Left hindlimb (tissue), 1 donor: ENCODE results near the gene ARHGAP26.
"Not testable (repeated sequence)": the region's sequence is repeated elsewhere in the genome, so short reads cannot be mapped to it uniquely, and the experiment has no call there.

Experiments used
- DNase-seq: peaks from one replicate; pipeline ENCODE4 v3.0.0-alpha.2; 2018

Gene ARHGAP26

DNA sequence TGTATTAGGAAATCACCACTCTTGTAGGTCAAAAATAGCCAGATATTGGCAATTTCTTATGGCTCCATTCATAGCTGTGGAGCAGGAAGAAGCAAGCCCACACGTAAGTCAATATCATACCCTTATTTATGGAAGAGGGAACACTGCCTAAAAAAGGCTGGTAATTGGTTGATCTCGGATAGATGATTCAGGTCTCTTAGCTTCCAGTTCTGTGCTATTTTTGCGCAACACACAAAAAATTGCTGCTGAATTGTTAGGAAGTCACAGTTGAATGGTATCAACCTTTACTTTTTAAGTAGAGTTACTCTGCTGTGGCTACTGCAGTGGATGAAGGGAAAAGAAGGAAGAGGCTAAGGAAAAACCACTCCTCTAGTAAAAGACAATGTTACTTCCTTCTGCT is 168.8 kb downstream of the ARHGAP26 start:
- no peak for DNase-seq

DNA sequence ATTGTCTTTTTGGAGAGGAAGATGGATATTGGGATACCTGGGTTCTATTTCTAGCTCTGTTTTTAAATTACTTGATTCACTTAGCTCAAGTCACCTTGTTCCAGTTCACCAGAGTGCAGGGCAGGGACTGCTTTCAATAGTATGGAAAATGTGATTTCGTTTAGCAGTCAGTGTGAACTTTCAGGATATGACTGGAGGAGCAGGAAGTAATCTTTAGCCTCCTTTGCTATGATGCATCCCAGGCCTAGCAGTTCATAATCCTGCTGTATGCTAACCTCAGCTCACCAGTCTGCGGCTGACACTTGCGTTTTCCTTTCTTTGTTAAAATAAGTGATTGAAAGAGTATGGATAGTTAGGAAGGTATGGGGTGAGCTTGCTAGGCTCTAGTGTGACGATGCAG is 169.7 kb downstream of the ARHGAP26 start:
- DNase-seq = no peak

DNA sequence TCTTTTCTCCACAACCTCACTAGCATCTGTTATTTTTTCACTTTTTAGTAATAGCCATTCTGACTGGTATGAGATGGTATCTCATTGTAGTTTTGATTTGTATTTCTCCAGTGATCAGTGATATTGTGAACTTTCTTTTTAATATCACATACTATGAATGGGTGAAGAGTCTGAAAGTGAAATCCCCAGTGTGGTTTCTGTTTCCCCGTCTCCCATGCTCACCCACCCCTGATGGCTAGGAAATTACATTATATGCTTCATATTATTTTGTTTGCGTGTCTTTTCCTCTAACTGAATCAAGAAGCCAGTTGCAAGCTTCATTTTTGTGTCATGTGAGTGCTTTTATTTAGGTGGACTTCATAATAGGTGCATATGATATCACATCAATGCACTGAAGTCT is 171.1 kb downstream of the ARHGAP26 start:
- DNase-seq = no peak

DNA sequence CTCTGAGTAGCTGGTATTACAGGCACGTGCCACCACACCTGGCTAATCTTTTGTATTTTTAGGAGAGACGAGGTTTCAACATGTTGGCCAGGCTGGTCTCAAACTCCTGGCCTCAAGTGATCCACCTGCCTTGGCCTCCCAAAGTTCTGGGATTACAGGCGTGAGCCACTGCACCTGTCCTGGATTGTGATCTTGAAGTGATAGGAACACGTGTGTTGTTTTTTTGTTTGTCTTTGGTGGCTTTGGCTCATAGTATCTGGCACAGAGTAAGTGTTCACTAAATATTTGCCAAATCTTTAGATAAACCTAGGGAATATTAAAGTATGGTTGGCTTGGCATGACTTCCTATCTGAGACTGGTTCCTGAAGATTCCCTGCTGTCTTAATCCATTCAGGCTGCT is 172.7 kb downstream of the ARHGAP26 start:
- no peak for DNase-seq

DNA sequence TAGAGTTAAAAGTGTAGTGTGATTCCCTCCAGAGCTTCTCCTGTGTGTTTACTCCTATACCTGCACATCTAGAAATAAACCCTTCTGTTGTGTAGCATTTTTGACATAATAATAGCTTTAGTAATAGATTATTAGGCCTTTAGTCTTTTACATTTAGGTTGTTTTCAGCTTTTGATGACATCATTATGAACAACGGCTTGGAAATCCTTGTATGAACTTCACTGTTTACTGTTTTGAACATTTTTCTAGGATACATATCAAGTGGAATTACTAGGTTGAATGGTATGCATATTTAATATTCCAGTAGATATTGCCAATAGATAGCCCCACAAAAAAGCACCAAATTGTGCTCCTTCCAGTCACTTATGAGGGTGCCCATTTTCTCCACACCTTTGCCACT is 174.0 kb downstream of the ARHGAP26 start:
- no peak for DNase-seq

DNA sequence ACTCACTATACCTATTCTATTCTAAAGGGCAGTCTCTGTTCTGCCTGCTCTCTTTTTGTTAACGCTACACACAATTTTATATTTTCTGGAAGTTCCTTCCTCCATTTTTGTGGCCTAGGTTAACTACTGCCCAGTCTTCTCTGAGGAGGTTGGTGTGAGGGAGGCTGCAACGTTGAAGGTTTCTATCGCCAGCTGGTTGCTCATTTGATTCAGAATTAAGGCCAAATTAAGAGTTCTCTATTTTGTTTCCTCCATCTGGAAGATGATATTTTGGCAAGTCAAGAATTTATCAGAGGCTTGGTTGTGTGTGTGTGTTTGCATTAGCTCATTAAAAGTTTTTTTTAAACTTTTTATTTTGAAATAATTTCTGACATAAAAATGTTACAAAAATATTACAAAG is 175.1 kb downstream of the ARHGAP26 start:
- no peak for DNase-seq

DNA sequence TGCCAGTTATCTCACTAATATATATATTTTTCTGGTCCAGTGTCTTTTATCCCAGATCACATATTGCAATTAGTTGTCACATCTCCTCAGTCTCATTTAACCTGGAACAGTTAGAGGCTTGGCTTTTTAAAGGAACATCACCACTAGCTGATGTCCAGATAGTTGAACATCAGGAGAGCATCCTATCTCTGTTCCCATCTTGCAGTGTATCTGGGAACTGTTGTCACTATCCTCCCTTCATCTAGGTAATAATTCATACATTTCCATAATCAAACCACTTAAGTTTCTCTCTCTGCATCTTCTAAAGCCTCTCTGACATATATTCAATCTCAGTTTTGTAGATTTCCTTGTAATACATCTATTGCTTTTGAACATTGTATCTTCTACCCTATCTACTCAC is 175.7 kb downstream of the ARHGAP26 start:
- DNase-seq = no peak

DNA sequence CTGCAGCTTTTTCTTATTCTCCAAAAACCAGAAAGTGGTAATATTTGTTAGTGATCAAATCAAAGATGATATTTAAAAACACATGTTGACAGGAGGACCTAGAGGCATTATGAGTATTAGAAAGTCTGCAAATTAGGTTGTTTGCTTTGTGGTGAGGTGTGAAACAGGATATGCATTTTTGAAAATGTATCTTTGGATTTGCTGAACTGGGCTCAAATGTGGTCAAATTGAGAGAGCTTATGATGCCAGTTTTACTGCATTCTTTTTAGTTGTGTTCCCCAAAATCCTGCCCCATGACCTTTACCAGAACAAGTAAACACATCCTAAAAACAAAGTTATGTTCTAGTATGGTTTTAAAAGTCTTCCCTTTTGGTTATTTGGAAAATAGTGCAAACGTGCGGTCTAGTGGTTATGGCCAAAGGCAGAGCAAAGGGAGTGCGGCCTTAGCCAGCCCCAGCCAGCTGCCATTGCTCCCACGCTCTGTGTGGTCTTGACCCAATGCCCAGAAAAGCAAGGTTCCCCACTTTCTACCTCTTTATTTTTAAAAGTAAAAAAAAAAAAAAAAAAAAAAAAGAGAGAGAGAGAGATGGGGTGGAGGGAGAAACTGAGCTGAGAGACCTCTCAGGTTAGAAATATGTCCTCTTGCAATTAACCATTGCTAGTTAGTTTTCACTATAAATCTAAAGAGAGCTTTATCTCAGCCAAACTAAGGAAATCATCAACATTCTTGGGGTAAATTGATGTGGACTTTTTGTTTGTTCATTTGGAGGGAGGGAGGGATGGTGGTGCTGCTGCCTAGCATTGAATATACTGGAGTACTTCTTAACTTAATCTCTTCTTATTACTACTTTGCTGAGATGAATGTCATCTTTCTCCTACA is 176.6 kb downstream of the ARHGAP26 start:
- DNase-seq = no peak

DNA sequence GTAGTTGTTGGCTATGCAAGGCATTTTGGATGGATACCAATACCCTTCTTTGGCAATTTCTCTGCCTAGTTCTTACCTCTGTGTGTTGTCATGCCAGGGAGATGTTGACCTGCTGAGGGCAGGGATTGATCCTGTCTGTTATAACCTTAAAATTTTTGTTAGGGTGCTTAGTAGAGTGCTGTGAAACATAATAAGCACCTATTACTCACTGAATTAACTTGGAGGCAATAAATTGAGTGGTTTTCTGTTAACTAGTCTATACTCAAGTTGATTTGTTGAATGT is 177.2 kb downstream of the ARHGAP26 start:
- no peak for DNase-seq

DNA sequence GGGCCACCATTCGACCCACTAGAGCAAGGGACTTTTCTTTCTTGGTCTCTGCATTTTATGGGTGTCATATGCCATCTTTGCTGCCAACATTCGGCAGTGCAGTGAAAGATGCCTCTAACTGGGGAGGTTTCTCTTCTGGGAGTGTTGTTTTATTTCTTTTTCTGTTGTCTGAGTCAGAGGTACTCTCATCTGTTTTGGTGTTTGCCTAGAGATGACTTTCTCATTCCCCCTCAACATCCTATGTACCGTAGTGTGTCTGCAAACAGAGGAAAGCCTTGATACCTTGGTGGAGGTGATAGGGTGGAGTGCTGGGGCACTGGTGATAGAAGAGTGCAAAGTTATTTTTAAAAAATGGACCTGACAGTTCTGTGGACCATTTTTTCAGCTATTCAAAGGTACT is 182.1 kb downstream of the ARHGAP26 start:
- no peak for DNase-seq

DNA sequence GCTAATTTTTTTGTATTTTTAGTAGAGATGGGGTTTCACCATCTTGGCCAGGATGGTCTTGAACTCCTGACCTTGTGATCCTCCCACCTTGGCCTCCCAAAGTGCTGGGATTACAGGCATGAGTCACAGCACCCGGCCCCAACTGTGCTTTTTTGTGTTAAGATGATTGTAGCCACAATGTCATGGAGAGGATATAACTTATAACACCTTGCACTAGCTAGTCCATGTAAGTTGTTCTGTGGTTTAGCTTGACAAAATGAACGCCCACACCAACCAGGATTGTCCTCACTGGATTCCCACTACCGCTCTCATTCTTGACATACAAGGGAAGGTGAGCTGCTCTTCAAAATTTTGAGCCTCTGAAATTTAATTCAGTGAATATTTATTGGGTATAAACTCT is 182.7 kb downstream of the ARHGAP26 start:
- not testable (repeated sequence) for DNase-seq

DNA sequence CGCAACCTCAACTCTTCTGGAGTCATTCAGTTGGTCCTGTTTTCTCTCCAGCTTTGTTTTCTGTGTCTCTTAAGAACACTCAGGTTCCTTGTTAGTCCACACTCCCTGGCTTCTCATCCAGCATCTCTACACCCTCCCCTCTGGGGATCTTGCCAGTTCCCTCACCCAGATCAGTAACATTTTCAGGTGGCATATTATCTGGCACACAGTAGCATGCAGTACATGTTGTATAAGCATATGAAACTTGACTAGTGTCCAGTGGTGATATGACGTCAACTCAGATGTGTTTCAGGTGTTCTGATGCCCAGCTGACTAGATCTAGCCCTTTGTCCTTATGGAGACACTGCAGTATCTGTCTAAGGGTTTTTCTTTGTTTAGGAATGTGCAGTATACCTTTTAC is 184.3 kb downstream of the ARHGAP26 start:
- no peak for DNase-seq

DNA sequence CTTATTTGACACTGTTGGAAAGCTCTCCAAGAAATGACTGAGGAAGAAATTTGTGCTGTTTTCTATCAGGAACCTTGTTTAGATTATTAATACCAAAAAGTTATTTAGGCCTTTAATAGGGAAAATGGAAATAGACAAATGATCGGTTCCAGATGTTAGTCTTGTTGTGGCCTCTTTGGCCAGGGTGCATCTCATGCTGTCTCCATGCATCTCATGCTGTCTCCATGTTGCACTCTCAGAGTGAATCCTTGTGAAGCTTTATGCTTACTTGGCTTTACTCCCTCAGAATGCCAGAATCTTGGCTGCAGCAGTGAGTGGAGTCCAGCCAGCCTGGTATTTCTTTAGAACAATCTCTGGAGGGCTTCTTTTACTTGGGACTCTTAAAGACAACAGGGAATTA is 185.5 kb downstream of the ARHGAP26 start:
- no peak for DNase-seq

DNA sequence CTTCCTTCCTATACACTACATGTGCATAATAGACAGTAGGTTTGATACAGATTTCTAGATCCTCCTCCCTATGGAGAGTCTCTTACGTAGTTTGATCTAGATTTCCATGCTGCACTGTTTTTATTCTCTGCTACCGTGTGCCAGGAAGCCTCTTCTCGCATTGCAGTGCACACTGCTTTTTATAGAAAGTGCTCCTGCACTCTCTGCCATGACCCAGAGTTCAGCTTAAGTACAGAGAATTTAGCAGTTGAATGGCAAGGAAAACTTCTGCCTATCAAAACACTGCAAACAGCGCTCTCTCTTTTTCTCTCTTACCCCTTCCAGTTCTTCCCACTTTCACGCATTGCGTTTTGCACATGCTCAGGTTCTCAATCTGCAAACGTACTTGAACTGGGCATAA is 187.4 kb downstream of the ARHGAP26 start:
- no peak for DNase-seq

DNA sequence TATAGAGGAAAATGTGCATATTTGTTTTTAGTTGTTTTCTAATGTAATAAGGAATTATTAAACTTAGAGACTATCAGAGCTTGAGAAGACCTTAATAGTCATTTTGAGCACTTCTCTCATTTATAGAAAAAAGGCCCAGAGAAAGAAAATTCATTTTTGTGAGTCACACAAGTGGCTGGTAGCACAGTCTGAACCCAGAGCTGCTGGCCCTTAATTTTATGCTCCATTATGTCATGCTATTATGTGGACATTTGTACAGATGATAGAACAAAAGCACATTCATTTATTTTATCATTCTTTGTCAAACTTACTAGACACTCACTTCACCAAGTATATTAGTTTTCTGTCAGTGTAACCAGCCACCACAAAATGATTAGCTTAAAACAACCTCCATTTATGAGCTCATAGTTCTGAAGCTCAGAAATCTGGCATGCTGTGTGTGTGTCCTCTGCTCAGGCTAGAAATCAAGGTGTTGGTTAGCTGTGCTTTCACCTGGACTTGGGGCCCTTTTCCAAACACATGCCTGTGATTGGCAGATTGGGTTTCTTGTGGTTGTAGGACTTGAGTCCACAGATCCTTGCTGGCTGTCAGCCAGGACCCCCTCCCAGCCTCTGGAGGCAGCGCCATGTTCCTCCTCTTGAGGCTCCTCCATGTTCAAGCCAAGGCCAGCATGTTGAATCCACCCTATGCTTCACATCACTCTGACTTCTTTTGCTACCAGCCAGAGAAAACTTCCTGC is 188.9 kb downstream of the ARHGAP26 start:
- DNase-seq = no peak

DNA sequence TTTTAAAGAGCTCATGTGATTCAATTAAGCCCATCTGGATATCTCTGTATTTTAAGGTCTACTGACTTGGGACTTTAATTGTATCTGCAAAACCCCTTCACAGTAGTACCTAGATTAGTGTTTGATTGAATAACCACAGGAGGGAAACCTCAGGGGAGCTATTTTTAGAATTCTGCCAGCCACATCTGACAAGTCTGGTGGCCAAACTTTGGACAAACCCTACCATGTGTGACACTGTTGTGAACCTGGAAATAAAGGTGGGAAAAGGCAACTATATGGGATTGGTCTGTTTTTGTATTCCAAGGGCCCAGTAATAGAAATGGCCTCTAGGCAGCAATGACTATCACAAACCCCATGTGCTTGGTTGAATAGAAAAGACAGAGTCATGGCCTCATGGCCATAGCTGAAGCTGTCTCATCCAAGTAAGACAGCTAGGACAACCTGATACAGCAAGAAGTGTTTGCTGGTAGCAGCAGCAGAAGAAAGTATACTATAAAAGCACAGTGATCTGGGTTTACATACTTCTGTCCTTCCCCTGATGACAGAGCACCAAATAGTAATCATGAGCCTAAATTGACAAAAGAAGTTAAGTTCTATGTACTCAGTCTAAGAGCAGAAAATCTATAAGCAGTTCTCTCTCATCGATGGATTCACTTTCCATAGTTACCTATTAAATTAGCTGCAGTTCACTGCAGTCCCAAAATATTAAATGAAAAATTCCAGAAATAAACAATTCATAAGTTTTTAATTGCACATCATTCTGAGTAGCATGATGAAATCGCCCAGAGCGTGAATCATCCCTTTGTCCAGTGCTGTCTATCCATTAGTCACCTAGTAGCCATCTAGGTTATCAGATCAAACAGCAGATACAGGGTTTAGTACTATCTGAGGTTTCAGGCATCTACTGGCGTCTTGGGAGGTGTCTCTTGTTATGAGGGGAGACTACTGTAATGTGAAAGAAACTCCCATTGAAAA is 189.8 kb downstream of the ARHGAP26 start:
- no peak for DNase-seq

DNA sequence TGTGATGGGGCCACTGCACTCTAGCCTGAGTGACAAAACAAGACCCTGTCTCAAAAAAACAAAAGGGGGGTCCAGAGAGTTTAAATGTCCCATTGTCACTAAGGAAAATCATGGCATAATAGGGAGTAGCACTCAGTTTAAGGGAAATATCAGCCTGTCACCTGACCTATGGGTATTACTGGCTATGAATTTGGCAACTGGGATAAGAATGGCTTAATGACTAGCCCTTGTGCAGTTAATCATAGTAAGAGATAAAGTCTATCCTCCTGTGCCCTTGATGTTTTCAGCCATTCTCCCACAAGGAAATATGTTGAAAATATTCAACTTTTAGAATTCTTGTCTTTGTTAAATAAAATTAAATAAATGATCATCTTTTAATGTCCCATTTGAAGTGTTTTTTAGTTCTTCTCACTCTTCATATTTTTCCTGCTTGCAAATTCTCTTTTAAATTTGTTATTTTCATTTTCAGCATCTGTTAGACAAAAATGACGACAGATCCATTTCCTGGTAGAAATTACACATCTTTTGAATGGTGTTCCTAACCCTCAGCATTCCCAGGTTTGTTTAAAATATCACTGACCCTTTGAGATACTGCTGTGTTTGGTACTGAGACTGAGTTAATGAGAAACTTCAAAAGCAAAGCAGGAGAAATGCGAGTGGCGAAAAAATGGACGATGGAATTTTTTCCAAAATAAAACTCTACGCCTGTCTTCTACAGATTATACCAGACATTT is 191.4 kb downstream of the ARHGAP26 start:
- no peak for DNase-seq

DNA sequence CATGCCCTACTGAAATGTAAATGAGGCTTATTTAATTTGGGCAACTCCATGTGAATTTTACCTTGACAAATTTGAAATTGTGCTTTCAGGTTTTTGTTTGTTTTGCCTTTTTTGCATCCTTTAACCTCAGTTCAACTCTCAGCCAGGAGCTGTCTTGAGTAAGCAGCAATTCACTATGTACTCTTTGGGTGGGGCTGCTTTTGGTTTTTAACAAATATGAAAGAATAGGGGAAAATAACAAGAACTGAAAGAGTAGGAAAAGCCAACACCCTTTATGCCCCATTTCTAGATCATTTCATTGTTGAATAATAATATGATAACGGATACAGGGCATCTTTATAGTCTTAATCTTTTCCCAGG is 192.0 kb downstream of the ARHGAP26 start:
- DNase-seq = no peak

DNA sequence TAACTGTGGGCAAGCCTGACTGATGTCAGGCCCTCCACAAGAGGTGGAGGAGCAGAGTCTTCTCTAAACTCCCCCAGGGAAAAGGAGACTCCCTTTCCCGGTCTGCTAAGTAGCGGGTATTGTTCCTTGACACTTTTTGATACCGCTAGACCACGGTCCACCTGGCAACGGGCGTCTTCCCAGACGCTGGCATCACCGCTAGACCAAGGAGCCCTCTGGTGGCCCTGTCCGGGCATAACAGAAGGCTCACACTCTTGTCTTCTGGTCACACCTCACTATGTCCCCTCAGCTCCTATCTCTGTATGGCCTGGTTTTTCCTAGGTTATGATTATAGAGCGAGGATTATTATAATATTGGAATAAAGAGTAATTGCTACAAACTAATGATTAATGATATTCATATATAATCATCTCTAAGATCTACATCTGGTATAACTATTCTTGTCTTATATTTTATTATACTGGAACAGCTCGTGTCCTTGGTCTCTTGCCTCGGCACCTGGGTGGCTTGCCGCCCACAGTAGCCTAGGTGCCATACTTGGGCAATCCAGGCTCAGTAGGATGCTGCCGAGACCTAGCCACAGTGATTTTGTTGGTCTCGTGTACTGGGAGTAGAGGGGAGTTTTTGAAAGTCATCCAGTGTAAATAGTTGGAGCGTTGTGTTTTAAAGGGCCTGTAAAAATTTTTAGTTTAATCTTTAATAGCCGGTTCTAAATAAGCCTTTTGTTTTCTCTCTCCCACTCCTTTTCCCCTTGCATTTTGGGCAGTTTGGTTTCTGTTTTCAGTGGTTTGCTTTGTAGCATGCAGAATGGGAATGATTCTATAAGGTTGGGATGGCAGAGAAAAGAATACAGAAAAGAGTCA is 195.3 kb downstream of the ARHGAP26 start:
- DNase-seq = not testable (repeated sequence)

DNA sequence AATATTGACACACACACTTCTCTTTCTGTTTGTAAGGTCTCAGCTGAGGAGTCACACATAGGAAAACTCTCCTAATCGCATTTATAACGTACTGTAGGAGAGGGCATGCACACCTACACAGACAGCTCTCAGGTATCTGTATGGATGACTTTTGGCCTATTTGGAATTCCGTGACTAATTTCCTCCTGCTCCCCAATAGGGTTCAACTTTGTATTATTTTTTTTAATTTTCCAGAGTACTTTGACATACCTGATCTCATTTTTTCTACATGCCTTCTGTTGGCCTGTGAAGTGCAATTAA is 195.9 kb downstream of the ARHGAP26 start:
- no peak for DNase-seq

DNA sequence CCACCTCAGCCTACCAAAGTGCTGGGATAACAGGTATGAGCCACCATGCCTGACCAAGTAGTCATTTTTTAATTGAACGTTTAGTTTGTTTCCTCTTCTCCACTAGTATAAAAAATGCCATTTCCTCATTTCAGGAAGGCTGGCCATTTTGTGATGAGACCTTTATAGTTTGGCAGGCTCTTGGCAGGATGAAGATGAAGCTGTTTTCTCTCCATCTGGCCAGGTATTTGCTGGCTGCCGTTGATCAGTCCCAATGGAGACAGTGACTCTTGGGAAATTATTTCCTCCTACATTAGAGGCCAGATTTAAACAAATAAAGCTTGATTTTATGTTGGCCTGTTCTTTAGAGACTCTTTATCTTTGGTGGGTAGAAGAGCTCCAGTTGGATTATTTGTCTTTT is 199.0 kb downstream of the ARHGAP26 start:
- no peak for DNase-seq
